Liver (tissue), 9 donors: ENCODE results near the gene FAM219A. TPM values are rescaled to one million over a fixed set of nuclear protein-coding genes. Genes with fewer than 3 reads are reported as not detected.
A peak's percentile ranks its signal among the peaks of the same experiment; 100 is the strongest.
"Not testable (repeated sequence)": the region's sequence is repeated elsewhere in the genome, so short reads cannot be mapped to it uniquely, and the experiment has no call there.

Source experiments
- DNase-seq: peaks from one replicate; pipeline ENCODE4 v3.0.0-alpha.2; 2017; ENCODE audit warnings: low spot score
- H3K27ac ChIP-seq, 2 donors: one replicate each; pipeline ENCODE4 v1.7.0; 2013; ENCODE audit warnings: inconsistent platforms in 2 of 2, low read length in 2 of 2, control low read depth in 1 of 2, low read depth in 1 of 2, mild to moderate bottlenecking in 1 of 2
- H3K27me3 ChIP-seq, 4 donors: one replicate each; pipeline versions ENCODE4 v1.6.1 to v1.7.0; 2013; ENCODE audit warnings: low read length in 3 of 4, inconsistent platforms in 1 of 4, mild to moderate bottlenecking in 1 of 4, moderate library complexity in 1 of 4; ENCODE audit not compliant: control insufficient read depth in 4 of 4, insufficient read depth in 4 of 4
- H3K36me3 ChIP-seq, 4 donors: one replicate each; pipeline versions ENCODE4 v1.6.1 to v1.7.0; 2013; ENCODE audit warnings: low read length in 3 of 4, mild to moderate bottlenecking in 3 of 4, low read depth in 1 of 4, moderate library complexity in 1 of 4; ENCODE audit not compliant: control insufficient read depth in 4 of 4, insufficient read depth in 3 of 4
- H3K4me1 ChIP-seq, 4 donors: one replicate each; pipeline versions ENCODE4 v1.6.1 to v1.7.0; 2013; ENCODE audit warnings: low read length in 3 of 4, mild to moderate bottlenecking in 3 of 4, moderate library complexity in 1 of 4; ENCODE audit not compliant: control insufficient read depth in 4 of 4, insufficient read depth in 4 of 4
- H3K4me3 ChIP-seq, 3 donors: one replicate each; pipeline versions ENCODE4 v1.6.1 to v1.7.0; 2013; ENCODE audit warnings: low read length in 3 of 3, control low read depth in 1 of 3, low read depth in 1 of 3, mild to moderate bottlenecking in 1 of 3
- H3K9ac ChIP-seq, 2 donors: one replicate each; pipeline ENCODE4 v1.7.0; 2013; ENCODE audit warnings: low read length in 2 of 2, mild to moderate bottlenecking in 2 of 2, moderate library complexity in 2 of 2, control low read depth in 1 of 2, low read depth in 1 of 2
- H3K9me3 ChIP-seq, 4 donors: one replicate each; pipeline versions ENCODE4 v1.6.1 to v1.7.0; 2013; ENCODE audit warnings: low read length in 3 of 4; ENCODE audit not compliant: control insufficient read depth in 4 of 4
- ATF3 ChIP-seq: IDR thresholded peaks from 2 replicates; pipeline ENCODE4 v1.6.1; 2016; ENCODE audit warnings: antibody characterized with exemption
- CTCF ChIP-seq: fragments of 150-350 bp; IDR thresholded peaks from 2 replicates; pipeline ENCODE4 v1.5.1; 2017; ENCODE audit warnings: improper control_type of control experiment, low read depth, low read length; ENCODE audit not compliant: missing input control
- EGR1 ChIP-seq, 2 donors: IDR thresholded peaks; 2 replicates each; pipeline ENCODE4 v1.6.1; 2016 to 2018; ENCODE audit warnings: antibody characterized with exemption in 2 of 2, low read depth in 2 of 2
- FOXA1 ChIP-seq: IDR thresholded peaks from 2 replicates; pipeline ENCODE4 v1.6.1; 2016; ENCODE audit warnings: antibody characterized with exemption
- FOXA2 ChIP-seq: IDR thresholded peaks from 2 replicates; pipeline ENCODE4 v1.6.1; 2016; ENCODE audit warnings: antibody characterized with exemption
- GABPA ChIP-seq, 2 donors: IDR thresholded peaks in 1 of 2; conservative IDR thresholded peaks in 1 of 2; 2 replicates each; pipeline ENCODE4 v1.6.1; 2016; ENCODE audit warnings: antibody characterized with exemption in 2 of 2, mild to moderate bottlenecking in 1 of 2, moderate library complexity in 1 of 2
- HNF4A ChIP-seq, 2 donors: conservative IDR thresholded peaks; 2 replicates each; pipeline ENCODE4 v1.6.1; 2016; ENCODE audit warnings: antibody characterized with exemption in 2 of 2, mild to moderate bottlenecking in 2 of 2
- HNF4G ChIP-seq: IDR thresholded peaks from 2 replicates; pipeline ENCODE4 v1.6.1; 2016; ENCODE audit warnings: antibody characterized with exemption
- JUND ChIP-seq, 2 donors: IDR thresholded peaks; 2 replicates each; pipeline ENCODE4 v1.6.1; 2016; ENCODE audit warnings: antibody characterized with exemption in 2 of 2
- MAX ChIP-seq: IDR thresholded peaks from 2 replicates; pipeline ENCODE4 v1.6.1; 2016; ENCODE audit warnings: antibody characterized with exemption
- NR2F2 ChIP-seq: IDR thresholded peaks from 2 replicates; pipeline ENCODE4 v1.6.1; 2016; ENCODE audit warnings: antibody characterized with exemption
- RAD21 ChIP-seq, 2 donors: IDR thresholded peaks; 2 replicates each; pipeline ENCODE4 v1.6.1; 2016; ENCODE audit warnings: antibody characterized with exemption in 2 of 2, mild to moderate bottlenecking in 2 of 2
- REST ChIP-seq: IDR thresholded peaks from 2 replicates; pipeline ENCODE4 v1.6.1; 2016; ENCODE audit warnings: antibody characterized with exemption, mild to moderate bottlenecking
- RXRA ChIP-seq, 2 donors: IDR thresholded peaks; 2 replicates each; pipeline ENCODE4 v1.6.1; 2017 to 2018; ENCODE audit warnings: antibody characterized with exemption in 2 of 2, mild to moderate bottlenecking in 1 of 2
- SP1 ChIP-seq: IDR thresholded peaks from 2 replicates; pipeline ENCODE4 v1.6.1; 2018; ENCODE audit warnings: antibody characterized with exemption, mild to moderate bottlenecking
- TAF1 ChIP-seq: conservative IDR thresholded peaks from 2 replicates; pipeline ENCODE4 v1.6.1; 2016; ENCODE audit warnings: antibody characterized with exemption, mild to moderate bottlenecking
- YY1 ChIP-seq: IDR thresholded peaks from 2 replicates; pipeline ENCODE4 v1.6.1; 2016; ENCODE audit warnings: antibody characterized with exemption, mild to moderate bottlenecking
- ZBTB33 ChIP-seq: IDR thresholded peaks from 2 replicates; pipeline ENCODE4 v1.6.1; 2016; ENCODE audit warnings: antibody characterized with exemption
- WGBS: extraction: QIAGEN DNeasy Blood & Tissue Kit; methylation state at CpG from one replicate; pipeline ENCODE4 v1.1.7; 2013; 5-methylcytosine and 5-hydroxymethylcytosine counted together
- polyA plus RNA-seq, 2 donors: library from polyadenylated mRNA; stranded (reverse) in 1 of 2; unstranded in 1 of 2; fragments of 200-250 nt in 1 of 2; fragments of >200 nt in 1 of 2; fragmentation: Nextera tagmentation in 1 of 2; extraction: Ambion mirVana in 1 of 2; gene quantifications; one replicate each; pipeline versions ENCODE4 v1.2.1 to v1.2.3, GENCODE V29; 2013 to 2015
- total RNA-seq, 2 donors: library from RNA; depleted of rRNA; stranded (reverse); fragments of >200 nt; gene quantifications; one replicate each; pipeline ENCODE4 v1.2.3, GENCODE V29; 2014
- donor health status: healthy.
- donor health status: healthy.
- donor health status: healthy.
- donor health status: healthy.
- donor health status: healthy.

FAM219A gene
- total and polyA plus RNA-seq, 4 donors, result 1.6 to 3.6 (median 2.4) TPM

GRCh38 chr9:34438465-34438864 lies 19.9 kb downstream of the FAM219A start:
- H3K27me3 ChIP-seq, H3K4me3 ChIP-seq, H3K9ac ChIP-seq, DNase-seq, H3K9me3 ChIP-seq, H3K4me1 ChIP-seq, H3K27ac ChIP-seq, H3K36me3 ChIP-seq: not testable (repeated sequence)
- 96% methylated on average over 4 of the region's 4 CpGs for WGBS

GRCh38 chr9:34437926-34438307 lies 20.5 kb downstream of the FAM219A start:
- not testable (repeated sequence) for H3K4me3 ChIP-seq, H3K9ac ChIP-seq, H3K27me3 ChIP-seq, H3K27ac ChIP-seq, H3K4me1 ChIP-seq, DNase-seq, H3K36me3 ChIP-seq, H3K9me3 ChIP-seq
- 97% methylated on average over 28 of the region's 28 CpGs for WGBS

- no peak overlapping the region for H3K4me3 ChIP-seq
- peak; percentile 36 for TF ChIP-seq REST
- TF ChIP-seq ZBTB33, result no peak
- TF ChIP-seq YY1, result no peak
- TF ChIP-seq SP1, result no peak
- no peak for TF ChIP-seq ATF3
- TF ChIP-seq MAX, result no peak
- TF ChIP-seq FOXA2, result no peak
- TF ChIP-seq GABPA (IDR thresholded peaks at IDR 0.05 in 1 of 2, conservative IDR thresholded peaks at IDR 0.05 in 1 of 2), result no peak
- TF ChIP-seq RAD21 (IDR thresholded peaks at IDR 0.05), result peak; percentile 92 to 95
- TF ChIP-seq TAF1, result no peak
- TF ChIP-seq CTCF, result peak; percentile 90
- no peak for TF ChIP-seq EGR1 (IDR thresholded peaks at IDR 0.05; ENCODE audit: low read depth in 2 of 2)
- TF ChIP-seq FOXA1, result no peak
- TF ChIP-seq HNF4G, result no peak
- TF ChIP-seq HNF4A (conservative IDR thresholded peaks at IDR 0.05), result no peak
- TF ChIP-seq JUND (IDR thresholded peaks at IDR 0.05), result no peak
- TF ChIP-seq NR2F2, result no peak
- no peak for TF ChIP-seq RXRA (IDR thresholded peaks at IDR 0.05)
- 78% methylated on average over 14 of the region's 14 CpGs for WGBS
Measured at GRCh38 chr9:34437006-34437925, 21.1 kb downstream of the FAM219A start.

More at GRCh38 chr9:34437006-34437925, 21.1 kb downstream of the FAM219A start:
- peaks cover 0 to 3% (median 0%) of the 10 kb centered on the region in 4 donors for H3K4me1 ChIP-seq
- no peak overlapping the region for H3K9ac ChIP-seq
- peak; percentile 52 for DNase-seq
- H3K9me3 ChIP-seq, result no peaks in the 10 kb centered on the region
- no peak overlapping the region for H3K27ac ChIP-seq
- peaks cover 0 to 3% (median 0%) of the 10 kb centered on the region in 4 donors for H3K36me3 ChIP-seq
- H3K27me3 ChIP-seq, result no peaks in the 10 kb centered on the region
